ENCODE results near the gene EEIG1.

The EEIG1 gene

GRCh38 chr9:128008171-128008570, 27.4 kb upstream of the EEIG1 start:
- H3K27me3 ChIP-seq (ENCODE audit: insufficient read depth, low read depth): no peaks in the 10 kb centered on the region
- no peak overlapping the region for H3K4me3 ChIP-seq (IDR thresholded peaks at IDR 0.05; ENCODE audit: insufficient read depth, low read depth, low read length)
- no peaks in the 10 kb centered on the region for H3K4me1 ChIP-seq (ENCODE audit: low read depth, poor library complexity, severe bottlenecking)
- TF ChIP-seq CTCF (conservative IDR thresholded peaks at IDR 0.05; ENCODE audit: low read depth, low read length): no peak
- H3K4me2 ChIP-seq: no peak overlapping the region
- H3K27ac ChIP-seq: no peak overlapping the region
- no peak overlapping the region for H2AFZ ChIP-seq (ENCODE audit: low read depth)
- no peaks in the 10 kb centered on the region for H4K20me1 ChIP-seq (ENCODE audit: insufficient read depth)
- no peaks in the 10 kb centered on the region for H3K79me2 ChIP-seq (ENCODE audit: insufficient read depth, low read depth)
- no peaks in the 10 kb centered on the region for H3K36me3 ChIP-seq (ENCODE audit: insufficient read depth)
- H3K9ac ChIP-seq: no peak overlapping the region

- no peak overlapping the region for H3K9ac ChIP-seq
- no peak overlapping the region for H3K4me2 ChIP-seq
- no peak overlapping the region for H3K27ac ChIP-seq
- H2AFZ ChIP-seq (ENCODE audit: low read depth): no peak overlapping the region
- H3K27me3 ChIP-seq (ENCODE audit: insufficient read depth, low read depth): no peaks in the 10 kb centered on the region
- no peak overlapping the region for H3K4me3 ChIP-seq (IDR thresholded peaks at IDR 0.05; ENCODE audit: insufficient read depth, low read depth, low read length)
- H3K4me1 ChIP-seq (ENCODE audit: low read depth, poor library complexity, severe bottlenecking): no peaks in the 10 kb centered on the region
- H3K79me2 ChIP-seq (ENCODE audit: insufficient read depth, low read depth): no peaks in the 10 kb centered on the region
- H4K20me1 ChIP-seq (ENCODE audit: insufficient read depth): no peaks in the 10 kb centered on the region
- TF ChIP-seq CTCF (conservative IDR thresholded peaks at IDR 0.05; ENCODE audit: low read depth, low read length): no peak
- H3K36me3 ChIP-seq (ENCODE audit: insufficient read depth): no peaks in the 10 kb centered on the region
Observed at GRCh38 chr9:128007566-128008138, 26.9 kb upstream of the EEIG1 start.

GRCh38 chr9:128006332-128006996, 25.7 kb upstream of the EEIG1 start:
- Histone ChIP-seq H3K79me2 (ENCODE audit: insufficient read depth, low read depth) (no peaks in the 10 kb centered on the region), H3K4me1 (ENCODE audit: low read depth, poor library complexity, severe bottlenecking) (no peaks in the 10 kb centered on the region), H4K20me1 (ENCODE audit: insufficient read depth) (no peaks in the 10 kb centered on the region), H3K9ac (no peak overlapping the region), H3K4me2 (no peak overlapping the region), H3K4me3 (IDR thresholded peaks at IDR 0.05; ENCODE audit: insufficient read depth, low read depth, low read length) (no peak overlapping the region), H2AFZ (ENCODE audit: low read depth) (no peak overlapping the region), H3K27ac (no peak overlapping the region), H3K36me3 (ENCODE audit: insufficient read depth) (no peaks in the 10 kb centered on the region), H3K27me3 (ENCODE audit: insufficient read depth, low read depth) (no peaks in the 10 kb centered on the region)
- TF ChIP-seq CTCF (conservative IDR thresholded peaks at IDR 0.05; ENCODE audit: low read depth, low read length): no peak

- no peaks in the 10 kb centered on the region for H4K20me1 ChIP-seq (ENCODE audit: insufficient read depth)
- no peak overlapping the region for H3K27ac ChIP-seq
- no peak overlapping the region for H2AFZ ChIP-seq (ENCODE audit: low read depth)
- H3K79me2 ChIP-seq (ENCODE audit: insufficient read depth, low read depth): no peaks in the 10 kb centered on the region
- no peaks in the 10 kb centered on the region for H3K36me3 ChIP-seq (ENCODE audit: insufficient read depth)
- no peak overlapping the region for H3K9ac ChIP-seq
- no peak for TF ChIP-seq CTCF (conservative IDR thresholded peaks at IDR 0.05; ENCODE audit: low read depth, low read length)
- H3K4me3 ChIP-seq (IDR thresholded peaks at IDR 0.05; ENCODE audit: insufficient read depth, low read depth, low read length): no peak overlapping the region
- no peaks in the 10 kb centered on the region for H3K27me3 ChIP-seq (ENCODE audit: insufficient read depth, low read depth)
- H3K4me1 ChIP-seq (ENCODE audit: low read depth, poor library complexity, severe bottlenecking): no peaks in the 10 kb centered on the region
- H3K4me2 ChIP-seq: no peak overlapping the region
Observed at GRCh38 chr9:128005923-128006322, 25.1 kb upstream of the EEIG1 start.
